Liver (tissue), 9 donors: Measurements from ENCODE around the gene SNX20. TPM values are rescaled to one million over a fixed set of nuclear protein-coding genes. Genes with fewer than 3 reads are reported as not detected.

Experiments
- DNase-seq: peaks from one replicate; pipeline ENCODE4 v3.0.0-alpha.2; 2017; ENCODE audit warnings: low spot score
- H3K27ac ChIP-seq, 2 donors: one replicate each; pipeline ENCODE4 v1.7.0; 2013; ENCODE audit warnings: inconsistent platforms in 2 of 2, low read length in 2 of 2, control low read depth in 1 of 2, low read depth in 1 of 2, mild to moderate bottlenecking in 1 of 2
- H3K27me3 ChIP-seq, 4 donors: one replicate each; pipeline versions ENCODE4 v1.6.1 to v1.7.0; 2013; ENCODE audit warnings: low read length in 3 of 4, inconsistent platforms in 1 of 4, mild to moderate bottlenecking in 1 of 4, moderate library complexity in 1 of 4; ENCODE audit not compliant: control insufficient read depth in 4 of 4, insufficient read depth in 4 of 4
- H3K36me3 ChIP-seq, 4 donors: one replicate each; pipeline versions ENCODE4 v1.6.1 to v1.7.0; 2013; ENCODE audit warnings: low read length in 3 of 4, mild to moderate bottlenecking in 3 of 4, low read depth in 1 of 4, moderate library complexity in 1 of 4; ENCODE audit not compliant: control insufficient read depth in 4 of 4, insufficient read depth in 3 of 4
- H3K4me1 ChIP-seq, 4 donors: one replicate each; pipeline versions ENCODE4 v1.6.1 to v1.7.0; 2013; ENCODE audit warnings: low read length in 3 of 4, mild to moderate bottlenecking in 3 of 4, moderate library complexity in 1 of 4; ENCODE audit not compliant: control insufficient read depth in 4 of 4, insufficient read depth in 4 of 4
- H3K4me3 ChIP-seq, 3 donors: one replicate each; pipeline versions ENCODE4 v1.6.1 to v1.7.0; 2013; ENCODE audit warnings: low read length in 3 of 3, control low read depth in 1 of 3, low read depth in 1 of 3, mild to moderate bottlenecking in 1 of 3
- H3K9ac ChIP-seq, 2 donors: one replicate each; pipeline ENCODE4 v1.7.0; 2013; ENCODE audit warnings: low read length in 2 of 2, mild to moderate bottlenecking in 2 of 2, moderate library complexity in 2 of 2, control low read depth in 1 of 2, low read depth in 1 of 2
- H3K9me3 ChIP-seq, 4 donors: one replicate each; pipeline versions ENCODE4 v1.6.1 to v1.7.0; 2013; ENCODE audit warnings: low read length in 3 of 4; ENCODE audit not compliant: control insufficient read depth in 4 of 4
- ATF3 ChIP-seq: IDR thresholded peaks from 2 replicates; pipeline ENCODE4 v1.6.1; 2016; ENCODE audit warnings: antibody characterized with exemption
- EGR1 ChIP-seq, 2 donors: IDR thresholded peaks; 2 replicates each; pipeline ENCODE4 v1.6.1; 2016 to 2018; ENCODE audit warnings: antibody characterized with exemption in 2 of 2, low read depth in 2 of 2
- GABPA ChIP-seq, 2 donors: IDR thresholded peaks in 1 of 2; conservative IDR thresholded peaks in 1 of 2; 2 replicates each; pipeline ENCODE4 v1.6.1; 2016; ENCODE audit warnings: antibody characterized with exemption in 2 of 2, mild to moderate bottlenecking in 1 of 2, moderate library complexity in 1 of 2
- HNF4A ChIP-seq, 2 donors: conservative IDR thresholded peaks; 2 replicates each; pipeline ENCODE4 v1.6.1; 2016; ENCODE audit warnings: antibody characterized with exemption in 2 of 2, mild to moderate bottlenecking in 2 of 2
- HNF4G ChIP-seq: IDR thresholded peaks from 2 replicates; pipeline ENCODE4 v1.6.1; 2016; ENCODE audit warnings: antibody characterized with exemption
- JUND ChIP-seq, 2 donors: IDR thresholded peaks; 2 replicates each; pipeline ENCODE4 v1.6.1; 2016; ENCODE audit warnings: antibody characterized with exemption in 2 of 2
- MAX ChIP-seq: IDR thresholded peaks from 2 replicates; pipeline ENCODE4 v1.6.1; 2016; ENCODE audit warnings: antibody characterized with exemption
- NR2F2 ChIP-seq: IDR thresholded peaks from 2 replicates; pipeline ENCODE4 v1.6.1; 2016; ENCODE audit warnings: antibody characterized with exemption
- RAD21 ChIP-seq, 2 donors: IDR thresholded peaks; 2 replicates each; pipeline ENCODE4 v1.6.1; 2016; ENCODE audit warnings: antibody characterized with exemption in 2 of 2, mild to moderate bottlenecking in 2 of 2
- REST ChIP-seq: IDR thresholded peaks from 2 replicates; pipeline ENCODE4 v1.6.1; 2016; ENCODE audit warnings: antibody characterized with exemption, mild to moderate bottlenecking
- RXRA ChIP-seq, 2 donors: IDR thresholded peaks; 2 replicates each; pipeline ENCODE4 v1.6.1; 2017 to 2018; ENCODE audit warnings: antibody characterized with exemption in 2 of 2, mild to moderate bottlenecking in 1 of 2
- SP1 ChIP-seq: IDR thresholded peaks from 2 replicates; pipeline ENCODE4 v1.6.1; 2018; ENCODE audit warnings: antibody characterized with exemption, mild to moderate bottlenecking
- TAF1 ChIP-seq: conservative IDR thresholded peaks from 2 replicates; pipeline ENCODE4 v1.6.1; 2016; ENCODE audit warnings: antibody characterized with exemption, mild to moderate bottlenecking
- YY1 ChIP-seq: IDR thresholded peaks from 2 replicates; pipeline ENCODE4 v1.6.1; 2016; ENCODE audit warnings: antibody characterized with exemption, mild to moderate bottlenecking
- WGBS: extraction: QIAGEN DNeasy Blood & Tissue Kit; methylation state at CpG from one replicate; pipeline ENCODE4 v1.1.7; 2013; 5-methylcytosine and 5-hydroxymethylcytosine counted together
- polyA plus RNA-seq, 2 donors: library from polyadenylated mRNA; stranded (reverse) in 1 of 2; unstranded in 1 of 2; fragments of 200-250 nt in 1 of 2; fragments of >200 nt in 1 of 2; fragmentation: Nextera tagmentation in 1 of 2; extraction: Ambion mirVana in 1 of 2; gene quantifications; one replicate each; pipeline versions ENCODE4 v1.2.1 to v1.2.3, GENCODE V29; 2013 to 2015
- total RNA-seq, 2 donors: library from RNA; depleted of rRNA; stranded (reverse); fragments of >200 nt; gene quantifications; one replicate each; pipeline ENCODE4 v1.2.3, GENCODE V29; 2014
- donor health status: healthy.
- donor health status: healthy.
- donor health status: healthy.
- donor health status: healthy.
- donor health status: healthy.

SNX20 gene
- total and polyA plus RNA-seq, 4 donors = 0.40 to 3.5 (median 0.98) TPM

GRCh38 chr16:50638816-50639670, 42.1 kb downstream of the SNX20 start (continued):
- TF ChIP-seq REST = no peak
- no peak for TF ChIP-seq TAF1
- no peak for TF ChIP-seq GABPA (IDR thresholded peaks at IDR 0.05 in 1 of 2, conservative IDR thresholded peaks at IDR 0.05 in 1 of 2)
- TF ChIP-seq HNF4A (conservative IDR thresholded peaks at IDR 0.05) = no peak
- no peak for TF ChIP-seq EGR1 (IDR thresholded peaks at IDR 0.05; ENCODE audit: low read depth in 2 of 2)
- TF ChIP-seq RXRA (IDR thresholded peaks at IDR 0.05) = no peak
- TF ChIP-seq RAD21 (IDR thresholded peaks at IDR 0.05) = no peak
- no peak for TF ChIP-seq MAX

GRCh38 chr16:50637716-50638602, 43.2 kb downstream of the SNX20 start:
- Histone ChIP-seq H3K9me3 (no peaks in the 10 kb centered on the region), H3K36me3 (no peaks in the 10 kb centered on the region), H3K9ac (no peak overlapping the region), H3K4me3 (no peak overlapping the region), H3K27ac (no peak overlapping the region), H3K4me1 (no peaks in the 10 kb centered on the region), H3K27me3 (no peaks in the 10 kb centered on the region)
- DNase-seq = no peak
- TF ChIP-seq NR2F2 (no peak), MAX (no peak), YY1 (no peak), TAF1 (no peak), JUND (IDR thresholded peaks at IDR 0.05) (no peak), ATF3 (no peak), RAD21 (IDR thresholded peaks at IDR 0.05) (no peak), EGR1 (IDR thresholded peaks at IDR 0.05; ENCODE audit: low read depth in 2 of 2) (no peak), HNF4A (conservative IDR thresholded peaks at IDR 0.05) (no peak), SP1 (no peak), HNF4G (no peak)
- WGBS = 85% methylated on average over 13 of the region's 13 CpGs
